ENCODE data around the gene NDUFB4. TPM values are rescaled to one million over a fixed set of nuclear protein-coding genes. Genes with fewer than 3 reads are reported as not detected.

Gene NDUFB4
- total and polyA plus RNA-seq, 7 donors, result 297 to 542 (median 323) TPM

GRCh38 chr3:120597445-120598049 lies 1.4 kb downstream of the NDUFB4 start:
- 20 to 36% (median 32%) methylated on average over 1 of the region's 1 CpG for WGBS, 3 donors
- H3K4me1 ChIP-seq, result peaks cover 28% of the 10 kb centered on the region

DNA sequence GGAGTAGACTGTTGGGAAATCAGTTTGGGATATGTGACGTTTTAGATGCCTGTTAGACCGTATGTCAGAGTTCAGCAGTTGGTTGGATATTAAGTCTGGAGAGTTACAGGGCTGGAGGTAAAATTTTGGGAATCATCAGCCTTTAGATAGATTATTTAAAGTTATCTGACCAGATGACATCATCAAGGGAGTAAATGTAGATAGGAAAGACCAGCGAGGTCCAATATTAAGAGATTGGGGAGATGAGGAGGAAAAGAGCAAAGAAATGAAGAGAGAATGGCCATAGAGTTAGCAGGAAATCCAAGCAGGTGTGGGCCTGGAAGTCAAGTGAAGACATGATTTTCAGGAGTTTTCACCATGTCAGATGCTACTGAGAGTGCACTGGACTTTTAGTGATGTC lies 3.1 kb downstream of the NDUFB4 start:
- Histone ChIP-seq H3K36me3 (ENCODE audit: insufficient read depth in 1 of 2, low read depth in 1 of 2) (peaks cover 12 to 55% of the 10 kb centered on the region in 2 donors), H3K27me3 (ENCODE audit: insufficient read depth in 3 of 3, low read length in 2 of 3) (no peaks in the 10 kb centered on the region), H3K27ac (peak overlapping the region; percentile 31), H3K4me3 (no peak overlapping the region), H3K4me1 (peaks cover 28% of the 10 kb centered on the region), H3K9me3 (no peaks in the 10 kb centered on the region)
- intact Hi-C loops (cut with DNase I), result loop anchor here (5.0 kb wide), 1 partner anchor 143 kb away; the partner anchor contains the start of genes GTF2E1 (in 2 of the 2) and RABL3 (in 2 of the 2)
- TF ChIP-seq CTCF (IDR thresholded peaks at IDR 0.05), result no peak
- no peak for DNase-seq
- ATAC-seq, result no peak
- 56 to 75% (median 57%) methylated on average over 3 of the region's 3 CpGs for WGBS, 3 donors

More at GRCh38 chr3:120597445-120598049, 1.4 kb downstream of the NDUFB4 start:
- peak overlapping the region; percentile 81 for H3K27ac ChIP-seq
- intact Hi-C loops (cut with DNase I), result loop anchor here (5.0 kb wide), 1 partner anchor 145 kb away; the partner anchor contains the start of genes GTF2E1 (in 2 of the 2) and RABL3 (in 2 of the 2)
- H3K27me3 ChIP-seq (ENCODE audit: insufficient read depth in 3 of 3, low read length in 2 of 3), result no peaks in the 10 kb centered on the region
- no peaks in the 10 kb centered on the region for H3K9me3 ChIP-seq
- ATAC-seq (no peak), DNase-seq (no peak)
- no peak for TF ChIP-seq CTCF (IDR thresholded peaks at IDR 0.05)
- peaks cover 12 to 48% of the 10 kb centered on the region in 2 donors for H3K36me3 ChIP-seq (ENCODE audit: insufficient read depth in 1 of 2, low read depth in 1 of 2)
- peak overlapping the region; percentile 71 for H3K4me3 ChIP-seq

- no peak for TF ChIP-seq CTCF (IDR thresholded peaks at IDR 0.05)
- H3K36me3 ChIP-seq (ENCODE audit: insufficient read depth in 1 of 2, low read depth in 1 of 2), result peaks cover 12 to 55% of the 10 kb centered on the region in 2 donors
- no peak overlapping the region for H3K27ac ChIP-seq
- ATAC-seq (no peak), DNase-seq (no peak)
- H3K9me3 ChIP-seq, result no peaks in the 10 kb centered on the region
- H3K4me3 ChIP-seq, result no peak overlapping the region
- H3K27me3 ChIP-seq (ENCODE audit: insufficient read depth in 3 of 3, low read length in 2 of 3), result no peaks in the 10 kb centered on the region
- 45 to 64% (median 59%) methylated on average over 4 of the region's 4 CpGs for WGBS, 3 donors
- peaks cover 28% of the 10 kb centered on the region for H3K4me1 ChIP-seq
- intact Hi-C loops (cut with DNase I), result no loop called here
These were observed 5.4 kb downstream of the NDUFB4 start for GRCh38 chr3:120601554-120601953.

DNA sequence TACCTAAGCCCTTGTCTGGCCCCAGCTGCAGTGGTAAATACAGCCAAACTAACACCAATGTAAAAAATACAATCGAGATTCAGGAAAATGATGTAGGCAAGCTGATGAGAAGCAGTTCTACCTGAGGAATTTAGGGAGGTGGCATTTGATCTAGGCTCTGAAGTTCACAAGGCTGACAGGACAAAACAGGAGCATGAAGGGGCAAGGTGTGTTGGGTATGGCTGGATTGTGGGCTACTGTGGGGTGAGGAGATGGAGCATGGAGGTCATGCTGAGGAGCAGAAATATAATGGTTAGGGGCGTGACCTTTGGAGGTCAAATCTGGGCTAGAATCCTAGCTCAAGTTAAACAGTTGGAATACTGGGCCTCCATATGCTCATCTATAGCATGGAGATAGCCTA lies 6.5 kb downstream of the NDUFB4 start:
- no peak for TF ChIP-seq CTCF (IDR thresholded peaks at IDR 0.05)
- peak in 1 of 4 donors; percentile 18 for ATAC-seq
- peaks cover 12 to 55% of the 10 kb centered on the region in 2 donors for H3K36me3 ChIP-seq (ENCODE audit: insufficient read depth in 1 of 2, low read depth in 1 of 2)
- intact Hi-C loops (cut with DNase I), result no loop called here
- DNase-seq, result no peak
- no peaks in the 10 kb centered on the region for H3K27me3 ChIP-seq (ENCODE audit: insufficient read depth in 3 of 3, low read length in 2 of 3)
- H3K4me1 ChIP-seq, result peaks cover 21% of the 10 kb centered on the region
- H3K9me3 ChIP-seq, result no peaks in the 10 kb centered on the region
- no peak overlapping the region for H3K27ac ChIP-seq
- no peak overlapping the region for H3K4me3 ChIP-seq
- WGBS, 3 donors, result 93 to 97% (median 93%) methylated on average over 2 of the region's 2 CpGs

DNA sequence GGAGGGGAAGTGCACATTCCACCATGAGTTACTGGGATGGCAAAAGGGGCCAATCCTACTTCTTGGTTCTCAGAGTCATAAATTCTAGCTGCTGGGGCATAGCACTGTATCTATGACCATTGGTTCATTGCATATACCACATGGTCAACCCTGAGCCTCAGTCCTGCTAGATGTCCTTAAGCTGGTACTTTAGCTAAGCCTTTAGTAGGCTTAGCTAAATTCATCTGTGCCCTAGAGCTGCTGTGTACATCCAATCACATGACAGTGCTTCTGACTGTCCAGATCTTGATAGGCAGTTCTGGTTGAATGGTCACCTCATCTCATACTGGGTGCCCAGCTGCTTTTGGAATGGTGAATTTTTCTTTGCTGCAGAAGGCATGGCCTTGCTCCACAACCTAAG lies 8.2 kb downstream of the NDUFB4 start:
- Histone ChIP-seq H3K27me3 (ENCODE audit: insufficient read depth in 3 of 3, low read length in 2 of 3) (no peaks in the 10 kb centered on the region), H3K27ac (no peak overlapping the region), H3K4me1 (peaks cover 4% of the 10 kb centered on the region), H3K9me3 (no peaks in the 10 kb centered on the region), H3K4me3 (no peak overlapping the region), H3K36me3 (ENCODE audit: insufficient read depth in 1 of 2, low read depth in 1 of 2) (peaks cover 1 to 39% of the 10 kb centered on the region in 2 donors)
- no peak for TF ChIP-seq CTCF (IDR thresholded peaks at IDR 0.05)
- intact Hi-C loops (cut with DNase I), result no loop called here
- ATAC-seq, result peak in 1 of 4 donors; percentile 15
- DNase-seq, result no peak

Data from psoas muscle (tissue), 8 donors.